ENCODE data around the gene SMYD3.

SMYD3 gene

DNA sequence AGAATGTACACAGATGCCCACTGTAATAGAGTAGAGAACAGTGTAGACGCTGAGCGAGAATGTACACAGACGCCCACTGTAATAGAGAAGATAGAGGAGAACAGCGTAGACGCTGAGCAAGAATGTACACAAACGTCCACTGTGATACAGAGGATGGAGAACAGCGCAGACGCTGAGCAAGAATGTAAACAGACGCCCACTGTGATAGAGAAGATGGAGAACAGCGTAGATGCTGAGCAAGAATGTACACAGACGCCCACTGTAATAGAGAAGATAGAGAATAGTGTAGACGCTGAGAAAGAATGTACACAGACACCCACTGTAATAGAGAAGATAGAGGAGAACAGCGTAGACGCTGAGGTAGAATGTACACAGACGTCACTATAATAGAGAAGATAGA is 306.9 kb downstream of the SMYD3 start:
- no peak overlapping the region for H2AFZ ChIP-seq (ENCODE audit: low read length, unreplicated experiment)
- H3K27me3 ChIP-seq (ENCODE audit: insufficient read depth, low read length), result no peaks in the 10 kb centered on the region
- H3K4me1 ChIP-seq (ENCODE audit: control insufficient read depth, insufficient read depth, low read length, unreplicated experiment), result no peaks in the 10 kb centered on the region
- H3K4me3 ChIP-seq (ENCODE audit: low read depth, low read length), result no peak overlapping the region
- H3K36me3 ChIP-seq (ENCODE audit: insufficient read depth, low read length), result no peaks in the 10 kb centered on the region
- H3K27ac ChIP-seq (ENCODE audit: low read depth, low read length), result no peak overlapping the region
- no peaks in the 10 kb centered on the region for H3K79me2 ChIP-seq (ENCODE audit: control insufficient read depth, insufficient read depth, low read length, unreplicated experiment)

DNA sequence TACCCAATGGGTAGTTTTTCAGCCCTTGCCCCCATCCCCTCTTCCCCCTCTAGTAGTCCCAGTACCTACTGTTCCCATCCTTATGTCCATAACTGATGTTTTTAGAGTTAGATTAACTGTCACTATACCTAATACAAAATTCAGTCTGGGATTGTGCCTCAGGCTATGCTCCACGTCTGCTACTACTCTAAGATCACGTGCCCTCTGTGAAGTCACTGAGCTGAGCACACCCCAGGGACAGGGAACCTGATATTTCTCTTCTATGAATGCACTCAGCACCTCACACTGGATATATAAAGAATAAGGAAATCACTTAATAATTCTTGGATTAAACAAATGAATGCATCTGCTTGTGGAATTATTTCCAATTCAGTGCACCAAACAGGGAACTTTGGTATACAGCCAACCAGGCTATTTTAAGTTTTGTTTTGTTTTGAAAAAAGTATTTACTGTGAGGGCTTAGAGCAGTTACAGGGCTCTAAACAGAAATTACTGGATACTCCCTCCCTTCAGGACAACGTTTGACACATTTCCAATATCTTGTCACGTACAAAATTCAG is 307.9 kb downstream of the SMYD3 start:
- Histone ChIP-seq H3K27me3 (ENCODE audit: insufficient read depth, low read length) (no peaks in the 10 kb centered on the region), H3K4me3 (ENCODE audit: low read depth, low read length) (no peak overlapping the region), H3K4me1 (ENCODE audit: control insufficient read depth, insufficient read depth, low read length, unreplicated experiment) (no peaks in the 10 kb centered on the region), H3K27ac (ENCODE audit: low read depth, low read length) (no peak overlapping the region), H2AFZ (ENCODE audit: low read length, unreplicated experiment) (no peak overlapping the region), H3K79me2 (ENCODE audit: control insufficient read depth, insufficient read depth, low read length, unreplicated experiment) (no peaks in the 10 kb centered on the region), H3K36me3 (ENCODE audit: insufficient read depth, low read length) (no peaks in the 10 kb centered on the region)

GRCh38 chr1:246198115-246198816 is 308.8 kb downstream of the SMYD3 start:
- no peaks in the 10 kb centered on the region for H3K79me2 ChIP-seq (ENCODE audit: control insufficient read depth, insufficient read depth, low read length, unreplicated experiment)
- H3K4me1 ChIP-seq (ENCODE audit: control insufficient read depth, insufficient read depth, low read length, unreplicated experiment), result no peaks in the 10 kb centered on the region
- no peak overlapping the region for H2AFZ ChIP-seq (ENCODE audit: low read length, unreplicated experiment)
- H3K27ac ChIP-seq (ENCODE audit: low read depth, low read length), result no peak overlapping the region
- no peaks in the 10 kb centered on the region for H3K27me3 ChIP-seq (ENCODE audit: insufficient read depth, low read length)
- no peak overlapping the region for H3K4me3 ChIP-seq (ENCODE audit: low read depth, low read length)
- H3K36me3 ChIP-seq (ENCODE audit: insufficient read depth, low read length), result no peaks in the 10 kb centered on the region

GRCh38 chr1:246197076-246197475 is 310.0 kb downstream of the SMYD3 start:
- no peaks in the 10 kb centered on the region for H3K79me2 ChIP-seq (ENCODE audit: control insufficient read depth, insufficient read depth, low read length, unreplicated experiment)
- H3K4me3 ChIP-seq (ENCODE audit: low read depth, low read length), result no peak overlapping the region
- no peak overlapping the region for H2AFZ ChIP-seq (ENCODE audit: low read length, unreplicated experiment)
- no peaks in the 10 kb centered on the region for H3K4me1 ChIP-seq (ENCODE audit: control insufficient read depth, insufficient read depth, low read length, unreplicated experiment)
- no peak overlapping the region for H3K27ac ChIP-seq (ENCODE audit: low read depth, low read length)
- H3K36me3 ChIP-seq (ENCODE audit: insufficient read depth, low read length), result no peaks in the 10 kb centered on the region
- H3K27me3 ChIP-seq (ENCODE audit: insufficient read depth, low read length), result no peaks in the 10 kb centered on the region

- Histone ChIP-seq H3K79me2 (ENCODE audit: control insufficient read depth, insufficient read depth, low read length, unreplicated experiment) (no peaks in the 10 kb centered on the region), H3K36me3 (ENCODE audit: insufficient read depth, low read length) (no peaks in the 10 kb centered on the region), H3K4me1 (ENCODE audit: control insufficient read depth, insufficient read depth, low read length, unreplicated experiment) (no peaks in the 10 kb centered on the region), H2AFZ (ENCODE audit: low read length, unreplicated experiment) (no peak overlapping the region), H3K4me3 (ENCODE audit: low read depth, low read length) (no peak overlapping the region), H3K27me3 (ENCODE audit: insufficient read depth, low read length) (no peaks in the 10 kb centered on the region), H3K27ac (ENCODE audit: low read depth, low read length) (no peak overlapping the region)
These were observed 311.8 kb downstream of the SMYD3 start for GRCh38 chr1:246195296-246195695.

GRCh38 chr1:246193537-246193936 is 313.5 kb downstream of the SMYD3 start:
- Histone ChIP-seq H3K27ac (ENCODE audit: low read depth, low read length) (no peak overlapping the region), H3K36me3 (ENCODE audit: insufficient read depth, low read length) (no peaks in the 10 kb centered on the region), H2AFZ (ENCODE audit: low read length, unreplicated experiment) (no peak overlapping the region), H3K27me3 (ENCODE audit: insufficient read depth, low read length) (no peaks in the 10 kb centered on the region), H3K4me3 (ENCODE audit: low read depth, low read length) (no peak overlapping the region), H3K4me1 (ENCODE audit: control insufficient read depth, insufficient read depth, low read length, unreplicated experiment) (no peaks in the 10 kb centered on the region), H3K79me2 (ENCODE audit: control insufficient read depth, insufficient read depth, low read length, unreplicated experiment) (no peaks in the 10 kb centered on the region)

GRCh38 chr1:246189126-246189525 is 318.0 kb downstream of the SMYD3 start:
- Histone ChIP-seq H3K36me3 (ENCODE audit: insufficient read depth, low read length) (no peaks in the 10 kb centered on the region), H3K4me3 (ENCODE audit: low read depth, low read length) (no peak overlapping the region), H3K27ac (ENCODE audit: low read depth, low read length) (no peak overlapping the region), H3K4me1 (ENCODE audit: control insufficient read depth, insufficient read depth, low read length, unreplicated experiment) (no peaks in the 10 kb centered on the region), H2AFZ (ENCODE audit: low read length, unreplicated experiment) (no peak overlapping the region), H3K79me2 (ENCODE audit: control insufficient read depth, insufficient read depth, low read length, unreplicated experiment) (no peaks in the 10 kb centered on the region), H3K27me3 (ENCODE audit: insufficient read depth, low read length) (no peaks in the 10 kb centered on the region)

DNA sequence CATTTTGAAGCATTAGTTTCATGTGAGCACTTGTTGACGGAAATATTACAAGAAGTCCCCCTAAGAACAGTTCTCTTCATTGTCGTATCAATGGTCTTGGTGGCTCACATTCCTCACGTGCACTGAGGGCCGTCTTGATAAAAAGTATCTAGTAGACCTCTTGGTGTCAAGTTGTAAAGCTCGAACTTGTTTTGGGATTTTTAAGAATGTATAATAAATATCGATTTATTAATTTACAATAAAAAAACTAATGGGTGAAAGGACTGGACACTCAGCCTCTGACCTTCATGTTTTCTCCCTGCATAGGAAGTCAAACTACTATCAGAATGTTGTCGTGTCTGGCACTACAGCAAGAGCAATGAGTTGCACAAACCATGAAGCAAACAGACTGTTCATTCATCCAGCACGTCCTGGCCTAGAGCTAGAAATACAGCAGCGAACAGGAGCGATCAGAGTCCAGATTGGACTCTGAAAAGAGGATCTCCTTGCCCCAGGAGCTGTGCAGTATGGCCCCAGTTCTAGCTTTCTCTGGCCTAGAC is 319.2 kb downstream of the SMYD3 start:
- Histone ChIP-seq H2AFZ (ENCODE audit: low read length, unreplicated experiment) (no peak overlapping the region), H3K4me1 (ENCODE audit: control insufficient read depth, insufficient read depth, low read length, unreplicated experiment) (no peaks in the 10 kb centered on the region), H3K79me2 (ENCODE audit: control insufficient read depth, insufficient read depth, low read length, unreplicated experiment) (no peaks in the 10 kb centered on the region)

DNA sequence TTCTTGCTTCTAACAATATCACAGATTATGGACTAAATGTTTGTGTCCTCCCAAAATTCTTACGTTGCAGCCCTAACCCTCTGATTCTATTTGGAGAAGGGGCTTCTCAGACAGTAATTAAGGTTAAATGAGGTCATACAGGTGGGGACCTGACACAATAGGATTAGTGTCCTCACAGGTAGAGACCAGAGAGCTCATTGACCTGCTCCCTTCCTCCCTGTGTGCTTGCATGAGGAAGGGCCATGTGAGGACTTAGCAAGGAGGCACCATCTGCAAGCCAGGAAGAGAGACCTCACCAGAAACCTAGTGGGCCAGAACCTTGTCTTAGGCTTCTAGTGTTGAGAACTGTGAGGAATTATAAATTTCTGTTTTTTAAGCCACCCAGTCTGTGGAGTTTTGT is 322.6 kb downstream of the SMYD3 start:
- no peaks in the 10 kb centered on the region for H3K36me3 ChIP-seq (ENCODE audit: insufficient read depth, low read length)
- H3K79me2 ChIP-seq (ENCODE audit: control insufficient read depth, insufficient read depth, low read length, unreplicated experiment), result no peaks in the 10 kb centered on the region
- H2AFZ ChIP-seq (ENCODE audit: low read length, unreplicated experiment), result no peak overlapping the region
- no peak overlapping the region for H3K27ac ChIP-seq (ENCODE audit: low read depth, low read length)
- H3K27me3 ChIP-seq (ENCODE audit: insufficient read depth, low read length), result no peaks in the 10 kb centered on the region
- no peaks in the 10 kb centered on the region for H3K4me1 ChIP-seq (ENCODE audit: control insufficient read depth, insufficient read depth, low read length, unreplicated experiment)
- no peak overlapping the region for H3K4me3 ChIP-seq (ENCODE audit: low read depth, low read length)

More for the DNA sequence above, 319.2 kb downstream of the SMYD3 start:
- no peak overlapping the region for H3K4me3 ChIP-seq (ENCODE audit: low read depth, low read length)
- H3K27me3 ChIP-seq (ENCODE audit: insufficient read depth, low read length), result no peaks in the 10 kb centered on the region
- H3K36me3 ChIP-seq (ENCODE audit: insufficient read depth, low read length), result no peaks in the 10 kb centered on the region
- no peak overlapping the region for H3K27ac ChIP-seq (ENCODE audit: low read depth, low read length)

DNA sequence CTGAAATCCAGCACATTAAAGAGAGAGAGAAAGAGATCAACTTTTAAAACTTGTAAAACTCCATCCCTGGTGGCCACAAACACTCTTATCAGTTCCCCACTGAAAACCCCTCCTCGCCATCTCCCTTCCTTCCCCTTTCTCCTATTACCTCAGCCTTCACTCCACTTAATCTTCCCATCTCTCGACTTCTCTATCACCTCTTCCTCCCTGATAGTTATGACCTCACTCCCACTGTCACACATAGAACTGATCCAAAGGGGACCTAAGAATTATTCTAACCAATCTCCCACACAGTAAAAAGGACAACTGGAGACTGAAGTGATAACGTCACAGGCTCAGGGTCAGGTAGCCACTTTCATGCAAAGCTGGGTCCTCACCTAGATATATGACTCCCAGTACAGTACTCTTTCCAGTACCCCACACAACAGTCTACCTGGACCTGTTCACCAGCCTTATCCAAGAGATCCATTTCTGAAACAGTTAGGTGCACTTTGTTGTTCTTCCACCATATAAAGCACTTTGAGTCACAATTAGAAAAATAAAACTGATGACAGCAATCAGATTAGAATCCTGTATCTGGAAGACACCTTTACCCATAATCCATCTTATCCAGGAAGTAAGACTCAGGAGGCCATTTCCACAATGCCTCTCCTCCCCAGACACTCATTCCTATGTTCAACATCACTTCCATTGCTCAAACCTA is 324.8 kb downstream of the SMYD3 start:
- Histone ChIP-seq H2AFZ (ENCODE audit: low read length, unreplicated experiment) (no peak overlapping the region), H3K27ac (ENCODE audit: low read depth, low read length) (no peak overlapping the region), H3K27me3 (ENCODE audit: insufficient read depth, low read length) (no peaks in the 10 kb centered on the region), H3K4me1 (ENCODE audit: control insufficient read depth, insufficient read depth, low read length, unreplicated experiment) (no peaks in the 10 kb centered on the region), H3K4me3 (ENCODE audit: low read depth, low read length) (no peak overlapping the region), H3K79me2 (ENCODE audit: control insufficient read depth, insufficient read depth, low read length, unreplicated experiment) (no peaks in the 10 kb centered on the region), H3K36me3 (ENCODE audit: insufficient read depth, low read length) (no peaks in the 10 kb centered on the region; the same call in 1 of the 2 replicates)
